ENCODE data around the gene ITGAX.
A peak's percentile ranks its signal among the peaks of the same experiment; 100 is the strongest.
"Not testable (repeated sequence)": the region's sequence is repeated elsewhere in the genome, so short reads cannot be mapped to it uniquely, and the experiment has no call there.

The ITGAX gene

DNA sequence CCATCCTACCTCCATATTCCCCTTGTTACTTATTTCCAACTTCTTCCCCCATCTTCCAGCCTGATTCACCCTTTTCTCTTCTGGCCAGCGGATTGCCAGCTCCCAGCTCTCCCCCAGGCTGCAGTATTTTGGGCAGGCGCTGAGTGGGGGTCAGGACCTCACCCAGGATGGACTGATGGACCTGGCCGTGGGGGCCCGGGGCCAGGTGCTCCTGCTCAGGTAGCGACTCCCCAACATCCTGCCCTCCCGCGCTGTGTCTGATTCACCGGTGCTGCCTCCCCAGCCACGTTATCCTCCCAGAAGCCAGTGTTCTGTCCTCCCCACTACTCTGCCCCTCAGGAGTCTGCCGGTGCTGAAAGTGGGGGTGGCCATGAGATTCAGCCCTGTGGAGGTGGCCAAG, 57.8 kb downstream of the ITGAX start:
- no peak for DNase-seq

DNA sequence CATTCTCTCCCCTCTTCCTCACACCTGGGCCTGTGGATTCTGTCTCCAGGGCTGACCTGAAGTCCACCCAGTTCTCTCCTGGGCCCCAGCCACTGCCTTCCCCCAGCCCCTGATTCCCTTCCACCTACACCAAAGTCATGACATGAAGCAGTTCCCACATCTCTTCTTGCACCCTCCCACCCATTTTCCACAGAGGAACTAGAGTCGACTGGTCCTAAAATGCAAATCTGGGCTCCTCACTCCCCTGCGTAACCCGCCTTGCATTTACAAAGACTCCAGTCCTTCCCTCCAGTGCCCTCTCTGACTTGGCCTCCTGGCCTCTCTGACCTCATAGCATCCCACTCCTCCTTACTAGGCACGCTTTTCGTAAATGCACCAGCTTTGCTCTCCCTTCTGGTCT, 58.4 kb downstream of the ITGAX start:
- DNase-seq: peak; percentile 41 to 82

DNA sequence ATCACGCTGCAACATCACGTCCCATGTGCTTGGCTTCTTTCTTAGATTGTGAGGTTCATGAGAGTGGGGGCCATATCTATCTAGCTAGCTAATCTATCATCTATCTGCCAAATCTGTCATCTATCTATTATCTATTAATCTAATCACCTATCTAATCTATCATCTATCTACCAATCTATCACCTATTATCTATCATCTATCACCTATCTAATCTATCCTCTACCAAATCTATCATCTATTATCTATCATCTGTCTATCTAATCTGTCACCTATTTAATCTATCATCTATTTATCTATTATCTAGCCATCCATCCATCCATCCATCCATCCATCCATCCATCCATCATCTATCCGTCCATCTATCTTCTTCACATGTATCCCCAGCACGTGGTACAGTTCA, 59.0 kb downstream of the ITGAX start:
- DNase-seq: no peak

DNA sequence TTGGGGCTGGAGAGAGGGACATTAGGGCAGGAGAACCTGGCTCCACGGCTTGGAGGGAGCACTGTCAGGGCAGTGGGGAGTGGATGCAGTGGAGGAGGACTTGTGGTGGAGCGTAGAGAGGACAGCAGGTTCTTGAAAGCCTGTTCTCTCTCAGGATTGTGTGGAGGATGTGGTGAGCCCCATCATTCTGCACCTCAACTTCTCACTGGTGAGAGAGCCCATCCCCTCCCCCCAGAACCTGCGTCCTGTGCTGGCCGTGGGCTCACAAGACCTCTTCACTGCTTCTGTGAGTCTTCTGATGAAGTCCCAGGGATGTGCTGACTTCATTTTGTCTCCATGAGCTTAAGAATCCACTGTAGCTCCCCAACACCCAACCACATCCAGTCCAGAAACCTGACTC, 59.7 kb downstream of the ITGAX start:
- DNase-seq: no peak

DNA sequence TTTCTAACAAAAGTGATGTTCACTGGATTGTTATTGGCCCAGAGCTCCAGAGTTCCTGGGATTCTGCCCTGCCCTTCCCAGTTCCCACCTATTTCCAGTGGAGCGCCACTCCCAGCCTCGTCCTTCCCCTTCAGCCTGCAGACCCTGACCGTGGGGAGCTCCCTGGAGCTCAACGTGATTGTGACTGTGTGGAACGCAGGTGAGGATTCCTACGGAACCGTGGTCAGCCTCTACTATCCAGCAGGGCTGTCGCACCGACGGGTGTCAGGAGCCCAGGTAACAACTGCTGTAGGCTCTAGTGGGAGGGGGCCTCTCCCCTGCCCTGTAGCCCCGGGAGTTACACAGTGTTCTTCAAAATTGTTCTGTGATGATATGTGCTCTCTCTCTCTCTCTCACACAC, 61.4 kb downstream of the ITGAX start:
- DNase-seq: no peak

DNA sequence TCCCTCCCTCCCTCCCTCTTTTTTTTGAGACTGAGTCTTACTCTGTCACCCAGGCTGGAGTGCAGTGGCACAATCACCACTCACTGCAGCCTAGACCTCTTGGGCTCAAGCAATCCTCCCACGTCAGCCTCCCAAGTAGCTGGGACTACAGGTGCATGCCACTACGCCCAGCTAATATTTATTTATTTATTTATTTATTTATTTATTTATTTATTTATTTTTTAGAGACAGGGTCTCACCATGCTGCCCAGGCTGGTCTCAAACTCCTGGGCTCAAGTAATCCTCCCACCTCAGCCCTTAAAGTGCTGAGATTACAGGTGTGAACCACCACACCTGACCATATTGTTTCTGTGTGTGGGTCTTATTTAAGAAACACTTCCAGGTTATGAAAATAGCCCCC, 62.1 kb downstream of the ITGAX start:
- DNase-seq: not testable (repeated sequence)

DNA sequence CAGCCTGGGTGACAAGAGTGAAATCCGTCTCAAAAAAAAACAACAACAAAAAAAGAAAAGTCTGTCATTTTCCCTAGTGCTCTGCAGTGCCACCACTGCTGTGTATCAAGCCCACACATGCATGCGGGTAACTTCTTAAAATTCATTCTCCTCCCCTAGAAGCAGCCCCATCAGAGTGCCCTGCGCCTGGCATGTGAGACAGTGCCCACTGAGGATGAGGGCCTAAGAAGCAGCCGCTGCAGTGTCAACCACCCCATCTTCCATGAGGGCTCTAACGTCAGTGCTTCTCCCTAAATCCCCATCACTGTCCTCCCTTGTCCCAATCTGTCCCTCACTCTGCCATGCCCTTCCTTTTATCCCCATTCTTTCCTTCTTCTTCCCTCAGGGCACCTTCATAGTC, 62.9 kb downstream of the ITGAX start:
- no peak for DNase-seq

DNA sequence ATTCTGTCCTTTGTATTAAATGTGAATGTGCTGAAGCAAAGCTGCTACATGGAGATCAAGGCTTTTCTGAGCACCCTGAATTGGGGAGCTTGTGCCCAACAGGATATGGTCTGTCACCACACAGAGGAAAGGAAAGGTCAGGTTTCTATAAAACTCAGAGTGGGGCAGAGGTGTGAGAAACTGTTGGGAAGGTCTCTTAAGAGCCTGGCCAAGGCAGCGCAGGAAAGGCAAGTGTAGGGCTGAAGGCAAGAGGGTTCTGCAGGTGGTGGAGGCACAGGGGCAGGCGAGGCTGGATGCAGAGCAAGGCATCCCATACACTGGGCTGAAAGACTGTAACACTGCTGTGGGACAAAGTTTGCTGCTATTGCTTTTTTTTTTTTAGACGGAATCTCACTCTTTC, 65.1 kb downstream of the ITGAX start:
- no peak for DNase-seq

DNA sequence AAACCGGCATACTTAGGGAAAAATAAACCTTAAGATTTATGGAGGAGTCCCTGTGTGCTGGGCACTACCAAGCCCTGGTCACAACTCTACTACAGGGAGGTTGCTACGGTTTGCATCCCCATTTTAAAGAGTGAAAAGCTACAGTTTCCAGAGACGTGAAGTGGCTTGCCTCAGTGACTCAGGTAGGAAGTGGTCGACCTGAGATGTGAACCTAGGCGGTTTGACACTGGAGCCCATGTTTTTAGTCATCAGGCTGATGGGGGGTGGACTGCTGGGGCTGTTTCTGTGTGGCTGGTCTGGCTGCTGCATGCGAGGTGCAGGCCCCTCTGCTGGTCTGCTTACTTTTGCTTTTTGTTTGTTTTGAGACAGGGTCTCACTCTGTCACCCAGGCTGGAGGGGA, 66.6 kb downstream of the ITGAX start:
- no peak for DNase-seq

DNA sequence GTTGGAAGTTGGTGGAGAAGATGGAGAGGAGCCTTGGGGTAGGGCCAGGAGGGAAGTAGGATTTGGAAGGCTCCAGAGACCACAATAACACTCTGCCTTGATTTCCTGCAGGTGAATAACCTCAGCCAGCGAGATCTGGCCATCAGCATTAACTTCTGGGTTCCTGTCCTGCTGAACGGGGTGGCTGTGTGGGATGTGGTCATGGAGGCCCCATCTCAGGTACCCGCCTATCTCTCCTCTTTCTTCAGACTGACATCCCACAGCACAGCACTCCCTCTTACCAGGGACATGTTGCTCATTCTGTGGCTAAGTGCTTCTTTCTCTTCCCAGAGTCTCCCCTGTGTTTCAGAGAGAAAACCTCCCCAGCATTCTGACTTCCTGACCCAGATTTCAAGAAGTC, 68.3 kb downstream of the ITGAX start:
- DNase-seq: no peak

DNA sequence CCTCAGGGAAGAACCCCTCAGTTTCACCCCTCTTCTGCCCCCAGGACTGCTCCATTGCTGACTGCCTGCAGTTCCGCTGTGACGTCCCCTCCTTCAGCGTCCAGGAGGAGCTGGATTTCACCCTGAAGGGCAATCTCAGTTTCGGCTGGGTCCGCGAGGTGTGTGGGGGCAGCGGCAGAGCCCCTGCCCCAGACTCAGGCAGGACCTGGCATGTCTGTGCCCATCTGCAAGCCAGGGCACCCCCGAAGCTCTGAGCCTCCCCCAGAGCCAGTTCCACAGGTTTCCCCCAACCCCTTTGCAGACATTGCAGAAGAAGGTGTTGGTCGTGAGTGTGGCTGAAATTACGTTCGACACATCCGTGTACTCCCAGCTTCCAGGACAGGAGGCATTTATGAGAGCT, 68.8 kb downstream of the ITGAX start:
- DNase-seq: no peak

DNA sequence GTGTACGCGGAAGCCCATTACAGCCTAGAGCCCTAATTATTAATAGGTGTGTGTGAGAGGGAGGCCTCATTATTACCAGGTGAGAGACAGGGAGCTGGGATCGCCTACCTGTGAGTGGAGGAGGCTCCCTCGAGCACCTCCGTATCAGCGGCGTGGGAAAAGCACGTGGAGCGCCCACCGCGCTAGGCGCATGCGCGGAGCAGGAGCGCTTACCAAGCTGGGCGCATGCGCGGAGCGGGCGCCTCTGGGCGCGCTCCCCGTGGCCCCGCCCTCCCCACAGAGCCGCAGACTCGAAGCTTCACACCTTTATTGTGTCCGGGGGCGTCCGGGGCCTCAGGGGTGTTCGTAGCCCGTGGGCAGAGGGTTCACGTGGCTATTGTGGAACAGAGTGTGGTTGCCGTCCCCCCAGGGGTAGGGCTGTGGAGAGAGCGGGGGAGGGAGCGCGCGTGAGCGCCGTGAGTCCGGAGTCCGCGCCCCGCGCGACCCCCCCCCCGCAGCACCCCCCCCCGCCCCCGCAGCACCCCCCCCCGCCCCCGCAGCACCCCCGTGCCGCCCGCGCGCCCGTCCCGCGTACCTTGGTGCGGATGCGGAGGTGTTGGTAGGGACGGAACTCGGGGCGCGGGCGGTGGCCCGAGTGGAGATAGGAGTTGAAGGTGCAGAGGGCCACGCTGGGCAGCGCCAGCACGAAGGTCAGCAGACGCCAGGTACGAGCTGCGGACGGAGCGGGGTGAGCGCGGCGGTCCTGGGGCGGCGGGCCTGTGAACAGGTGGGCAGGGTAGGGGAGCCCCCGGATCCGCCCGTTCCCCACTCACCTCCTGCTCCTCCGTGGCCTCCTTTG, 72.7 kb downstream of the ITGAX start:
- DNase-seq: peak; percentile 38 to 48

DNA sequence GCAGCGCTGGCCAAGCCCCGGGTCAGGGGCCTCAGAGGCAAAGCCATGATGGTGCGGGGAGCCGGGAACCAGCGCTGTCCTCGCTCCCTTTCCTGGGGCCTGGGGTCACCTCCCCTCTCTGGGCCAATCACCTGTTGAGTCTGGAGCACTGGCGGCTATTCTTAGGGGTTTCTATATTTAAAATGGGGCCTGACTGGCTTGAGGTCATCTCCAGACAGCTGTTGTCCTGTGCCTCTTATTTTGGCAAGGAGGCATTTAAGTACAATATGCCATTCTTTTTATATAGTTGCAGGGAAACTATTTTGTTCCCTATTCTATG, 73.3 kb downstream of the ITGAX start, which contains the start of gene COX6A2:
TSS of gene COX6A2 (minus strand) at position 82 of the 319 bp plus-strand sequence. CDS start at position 47, 35 bp downstream.
- DNase-seq: no peak

DNA sequence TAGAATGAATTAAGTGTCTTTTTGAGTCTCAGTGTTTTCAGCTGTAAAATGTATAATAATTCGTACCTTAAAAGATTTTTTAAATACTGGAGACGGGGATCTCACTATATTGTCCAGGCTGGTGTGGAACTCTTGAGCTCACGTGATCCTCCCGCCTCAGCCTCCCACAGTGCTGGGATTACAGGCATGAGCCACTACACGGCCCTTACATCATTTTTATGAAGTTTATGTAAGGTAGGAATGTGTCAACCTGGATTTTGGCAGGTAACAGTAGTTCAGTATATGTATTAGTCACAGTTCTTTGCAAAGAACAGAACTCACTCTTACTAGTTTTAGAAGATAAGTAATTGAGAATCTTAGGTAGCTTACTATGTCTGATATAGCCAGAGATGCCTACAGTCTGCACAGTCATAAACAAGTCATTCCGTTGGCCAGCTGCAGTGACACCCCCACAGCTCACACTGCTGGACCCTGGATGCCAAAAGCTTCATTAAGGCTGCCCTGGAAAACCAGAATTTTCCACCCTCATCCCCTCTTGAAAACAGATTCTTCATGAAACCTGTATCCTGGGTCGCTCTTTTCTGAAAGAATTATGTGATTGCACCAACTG, 73.8 kb downstream of the ITGAX start:
- DNase-seq: no peak

DNA sequence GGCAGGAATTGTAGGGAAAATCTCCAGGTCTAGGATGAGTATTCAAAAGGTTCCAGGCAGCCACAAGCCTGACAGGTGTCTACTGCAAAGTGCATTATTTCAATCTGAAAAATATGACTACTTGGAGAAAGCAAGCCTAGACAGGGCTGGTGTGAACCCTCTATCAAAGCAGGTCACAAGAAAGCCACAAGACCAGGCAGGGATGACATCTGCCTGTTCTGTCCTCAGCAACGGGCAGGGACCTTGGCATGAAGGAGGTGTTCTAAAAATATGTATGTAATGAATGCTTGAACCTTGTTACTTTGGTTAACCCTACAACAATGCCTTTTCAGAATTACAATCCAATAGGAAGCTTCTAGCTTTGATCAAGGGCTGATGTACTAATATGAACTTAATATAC, 74.3 kb downstream of the ITGAX start:
- no peak for DNase-seq

DNA sequence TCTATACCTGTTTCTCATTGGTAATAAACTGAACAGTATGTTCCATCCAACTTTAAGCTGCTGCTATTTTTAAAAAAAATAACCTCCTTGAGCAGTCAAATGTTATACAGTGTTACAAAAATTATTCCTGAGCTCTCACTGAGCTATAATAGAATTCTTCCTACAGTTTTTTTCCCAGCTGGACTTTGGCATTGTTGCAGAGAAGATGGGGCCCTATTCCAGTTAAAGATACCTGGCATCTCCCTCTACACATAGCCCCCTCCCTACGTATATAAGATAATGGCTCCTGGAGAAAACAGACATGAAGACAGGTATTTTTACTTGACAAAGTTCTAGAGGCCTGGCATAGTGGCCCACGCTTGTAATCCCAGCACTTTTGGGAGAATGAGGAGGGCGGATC, 74.8 kb downstream of the ITGAX start:
- no peak for DNase-seq

DNA sequence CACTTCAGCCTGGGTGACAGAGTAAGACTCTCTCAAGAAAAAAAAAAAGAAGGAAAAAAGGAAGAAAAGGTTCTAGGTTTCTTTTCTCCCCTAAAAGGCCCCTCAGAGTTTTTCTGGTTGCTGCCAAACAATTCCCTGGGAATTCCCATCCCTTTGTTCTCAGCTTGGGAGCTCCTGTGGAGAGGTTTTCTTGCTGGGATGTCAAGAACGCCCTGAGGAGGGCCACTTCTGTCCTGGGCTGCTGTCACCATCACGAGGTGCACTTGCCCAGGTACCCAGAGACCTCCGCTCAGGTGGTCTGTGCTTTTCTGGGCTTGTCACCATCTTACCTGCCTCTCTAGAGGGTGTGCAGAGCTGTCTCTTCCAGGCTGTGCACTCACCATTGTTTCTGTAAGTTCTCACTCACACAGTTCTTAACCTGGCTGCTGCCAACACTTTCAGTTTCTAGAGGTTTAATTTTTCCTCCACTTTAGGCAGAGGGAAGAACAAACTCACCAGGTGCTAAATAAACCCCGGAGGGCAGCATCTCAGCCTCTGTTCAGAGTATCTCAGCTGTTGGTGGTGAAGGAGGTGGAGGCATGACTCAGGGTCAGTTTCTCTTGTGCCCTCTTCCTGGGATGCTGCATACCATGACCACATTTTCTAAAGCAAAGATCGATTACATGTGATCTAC, 75.5 kb downstream of the ITGAX start:
- DNase-seq: no peak

Data from inflammatory macrophage treated with lipopolysaccharide for 1 hour (primary cell).